GM12873 (cell line): ENCODE measurements around the gene EID2.

Experiments used
- TF ChIP-seq, protein P1 (sequence below): IDR thresholded peaks from 2 replicates; pipeline ENCODE4 v1.5.1; 2012; ENCODE audit warnings: low read depth, mild to moderate bottlenecking, moderate library complexity, low read length, control low read depth; ENCODE audit not compliant: insufficient read depth; ENCODE audit errors: missing control alignments

Gene EID2

DNA sequence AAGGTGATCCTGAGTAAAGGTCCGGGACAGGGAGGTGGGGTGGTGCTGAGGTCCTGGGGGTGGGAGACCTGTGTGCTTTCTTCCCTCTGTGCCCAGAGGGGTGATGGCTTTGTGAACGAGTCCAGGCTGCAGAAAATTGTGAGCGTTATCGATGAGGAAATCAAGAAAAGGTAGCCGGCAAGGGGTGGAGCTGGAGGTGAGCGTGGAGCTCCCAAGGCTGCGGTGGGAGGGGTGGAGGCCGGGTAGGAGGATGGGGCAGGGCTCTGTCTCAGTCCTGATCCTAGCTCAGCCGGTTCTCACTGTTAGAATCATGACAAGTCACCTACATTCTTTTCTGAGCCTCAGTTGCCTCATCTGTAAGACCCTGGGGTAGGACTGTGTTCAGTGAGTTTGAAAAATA is 21.0 kb downstream of the EID2 start:
- TF ChIP-seq, protein P1, sequence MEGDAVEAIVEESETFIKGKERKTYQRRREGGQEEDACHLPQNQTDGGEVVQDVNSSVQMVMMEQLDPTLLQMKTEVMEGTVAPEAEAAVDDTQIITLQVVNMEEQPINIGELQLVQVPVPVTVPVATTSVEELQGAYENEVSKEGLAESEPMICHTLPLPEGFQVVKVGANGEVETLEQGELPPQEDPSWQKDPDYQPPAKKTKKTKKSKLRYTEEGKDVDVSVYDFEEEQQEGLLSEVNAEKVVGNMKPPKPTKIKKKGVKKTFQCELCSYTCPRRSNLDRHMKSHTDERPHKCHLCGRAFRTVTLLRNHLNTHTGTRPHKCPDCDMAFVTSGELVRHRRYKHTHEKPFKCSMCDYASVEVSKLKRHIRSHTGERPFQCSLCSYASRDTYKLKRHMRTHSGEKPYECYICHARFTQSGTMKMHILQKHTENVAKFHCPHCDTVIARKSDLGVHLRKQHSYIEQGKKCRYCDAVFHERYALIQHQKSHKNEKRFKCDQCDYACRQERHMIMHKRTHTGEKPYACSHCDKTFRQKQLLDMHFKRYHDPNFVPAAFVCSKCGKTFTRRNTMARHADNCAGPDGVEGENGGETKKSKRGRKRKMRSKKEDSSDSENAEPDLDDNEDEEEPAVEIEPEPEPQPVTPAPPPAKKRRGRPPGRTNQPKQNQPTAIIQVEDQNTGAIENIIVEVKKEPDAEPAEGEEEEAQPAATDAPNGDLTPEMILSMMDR, result no peak

DNA sequence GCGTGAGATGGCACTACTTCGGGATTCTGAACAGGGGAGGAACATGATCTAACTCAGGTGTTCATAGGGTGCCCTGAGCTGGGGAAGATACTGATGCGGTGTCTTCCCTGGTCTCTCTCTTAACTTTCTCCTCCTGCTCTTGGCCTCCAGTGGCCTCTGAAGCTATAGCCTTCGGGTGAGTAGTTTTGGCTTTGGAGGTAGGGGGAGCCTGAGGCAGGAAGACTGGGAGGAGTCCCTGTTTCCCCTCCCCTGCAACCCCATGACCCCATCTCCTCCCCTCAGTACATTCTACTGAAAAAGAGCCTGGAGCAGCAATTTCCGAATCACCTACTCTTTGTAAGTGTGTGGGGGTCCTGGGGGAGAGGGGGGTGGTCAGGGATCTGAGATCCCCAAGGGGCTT is 21.5 kb downstream of the EID2 start:
- TF ChIP-seq, protein P1, result no peak

DNA sequence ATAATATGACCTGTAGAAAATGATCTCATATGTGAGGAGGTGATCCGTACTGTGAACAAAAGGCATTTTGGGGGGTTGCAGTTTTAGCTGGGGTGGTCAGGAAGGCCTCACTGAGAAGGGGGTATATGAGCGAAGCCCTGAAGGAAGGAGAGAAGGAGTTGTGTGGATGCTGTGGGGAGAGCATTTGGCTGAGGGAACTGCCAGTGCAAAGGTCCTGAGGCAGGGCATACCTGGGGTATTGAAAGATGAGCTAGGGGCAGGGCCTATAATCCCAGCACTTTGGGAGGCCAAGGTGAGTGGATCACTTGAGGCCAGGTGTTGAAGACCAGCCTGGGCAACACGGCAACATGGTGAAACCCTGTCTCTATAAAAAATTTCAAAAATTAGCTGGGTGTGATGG is 22.5 kb downstream of the EID2 start:
- TF ChIP-seq, protein P1, result no peak

DNA sequence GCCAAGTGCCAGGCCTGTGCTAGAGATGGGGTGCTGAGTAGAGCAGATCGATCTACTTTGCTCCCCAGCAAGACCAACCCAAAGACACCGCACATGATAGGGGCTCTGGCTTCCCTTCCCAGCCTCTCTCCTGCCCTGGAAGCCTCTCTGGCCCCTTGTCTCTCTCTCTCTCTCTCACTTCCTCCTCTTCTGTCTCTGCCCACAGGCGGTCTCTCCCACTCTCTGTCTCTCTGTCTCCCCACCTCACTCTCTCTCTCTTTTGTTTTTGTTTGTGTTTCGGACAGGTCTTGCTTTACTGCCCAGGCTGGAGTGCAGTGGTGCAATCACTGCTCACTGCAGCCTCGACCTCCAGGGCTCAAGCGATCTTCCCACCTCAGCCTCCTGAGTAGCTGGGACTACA is 23.7 kb downstream of the EID2 start:
- TF ChIP-seq, protein P1, result no peak

DNA sequence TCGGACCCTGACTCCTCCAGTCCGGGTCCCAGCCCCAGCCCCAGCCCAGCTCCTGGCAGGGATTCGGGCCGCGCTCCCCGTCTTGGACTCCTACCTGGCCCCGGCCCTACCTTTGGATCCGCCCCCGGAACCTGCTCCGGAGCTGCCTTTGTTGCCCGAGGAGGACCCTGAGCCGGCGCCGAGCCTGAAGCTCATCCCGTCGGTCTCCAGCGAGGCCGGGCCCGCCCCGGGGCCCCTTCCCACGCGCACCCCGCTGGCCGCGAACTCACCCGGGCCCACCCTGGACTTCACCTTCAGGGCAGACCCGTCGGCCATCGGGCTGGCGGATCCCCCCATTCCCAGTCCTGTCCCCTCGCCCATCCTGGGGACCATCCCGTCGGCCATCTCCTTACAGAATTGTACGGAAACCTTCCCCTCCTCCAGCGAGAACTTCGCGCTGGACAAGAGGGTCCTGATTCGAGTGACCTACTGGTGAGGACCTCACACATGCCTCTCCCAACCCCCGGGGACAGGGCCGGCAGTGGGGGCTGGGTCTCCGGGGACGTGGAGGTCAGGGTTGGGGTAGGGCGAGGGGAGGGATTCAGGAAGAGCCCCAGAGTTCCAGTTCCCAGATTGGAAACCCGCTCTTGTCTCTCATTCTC is 24.3 kb downstream of the EID2 start:
- TF ChIP-seq, protein P1, result no peak

DNA sequence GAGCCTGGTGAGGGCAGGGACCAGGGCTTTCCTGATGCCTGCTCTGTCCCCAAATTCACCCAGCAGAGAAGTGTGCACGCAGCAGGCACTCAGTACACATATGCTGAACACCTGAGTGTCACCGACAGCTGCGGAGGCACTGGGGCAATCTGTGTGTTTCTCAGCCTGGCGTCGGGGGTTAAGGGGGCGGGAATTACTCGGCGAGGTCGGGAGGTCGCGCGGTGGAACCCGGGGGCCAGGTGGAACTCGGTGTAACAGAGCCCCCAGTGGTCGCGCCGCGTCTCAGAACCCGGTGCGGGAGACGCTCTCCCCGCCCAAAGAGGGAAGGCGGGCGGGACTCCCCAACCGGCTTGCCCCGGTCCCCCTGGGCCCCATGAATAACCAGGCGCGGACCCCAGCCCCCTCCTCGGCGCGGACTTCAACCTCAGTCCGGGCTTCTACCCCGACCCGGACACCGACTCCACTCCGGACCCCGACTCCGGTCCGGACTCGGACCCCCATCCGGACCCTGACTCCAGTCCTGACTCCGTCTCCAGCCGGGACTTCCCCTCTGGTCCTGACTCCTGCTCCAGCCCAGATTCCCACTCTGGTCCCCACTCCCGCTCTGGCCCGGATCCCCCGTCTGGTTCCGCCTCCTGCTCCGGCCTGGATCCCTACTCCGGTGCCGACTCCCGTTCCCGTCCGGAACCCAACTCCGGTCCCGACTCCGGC is 25.0 kb downstream of the EID2 start, which contains the start of gene SELENOV:
Gene SELENOV (plus strand): TSS at position 300 of the 711 bp plus-strand sequence. CDS start 74 bp downstream, at position 374.
- TF ChIP-seq, protein P1, result no peak

DNA sequence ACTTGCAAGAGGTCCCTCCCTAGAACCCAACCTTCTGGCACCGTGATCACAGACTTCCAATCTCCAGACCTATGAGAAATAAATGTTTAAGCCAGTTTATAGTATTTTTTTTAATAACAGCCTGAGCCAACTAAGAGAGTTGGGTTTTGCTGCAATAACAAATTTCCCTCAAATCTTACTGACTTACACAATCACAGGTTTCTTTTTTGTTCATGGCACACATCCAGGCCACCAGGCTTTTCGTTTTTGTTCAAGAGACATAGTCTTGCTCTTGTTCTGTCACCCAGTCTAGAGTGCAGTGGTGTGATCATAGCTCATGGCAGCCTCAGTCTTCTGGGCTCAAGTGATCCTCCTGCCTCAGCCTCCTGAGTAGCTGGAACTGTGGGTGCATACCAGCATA is 27.0 kb downstream of the EID2 start:
- TF ChIP-seq, protein P1, result no peak
